Raji (cell line): ENCODE measurements around the gene ZNF273.

Experiments used
- POLR2A ChIP-seq: IDR thresholded peaks from 2 replicates; pipeline ENCODE4 v1.6.1; 2011; ENCODE audit warnings: low read depth, low read length, control low read depth; ENCODE audit not compliant: insufficient read depth

Gene ZNF273

DNA sequence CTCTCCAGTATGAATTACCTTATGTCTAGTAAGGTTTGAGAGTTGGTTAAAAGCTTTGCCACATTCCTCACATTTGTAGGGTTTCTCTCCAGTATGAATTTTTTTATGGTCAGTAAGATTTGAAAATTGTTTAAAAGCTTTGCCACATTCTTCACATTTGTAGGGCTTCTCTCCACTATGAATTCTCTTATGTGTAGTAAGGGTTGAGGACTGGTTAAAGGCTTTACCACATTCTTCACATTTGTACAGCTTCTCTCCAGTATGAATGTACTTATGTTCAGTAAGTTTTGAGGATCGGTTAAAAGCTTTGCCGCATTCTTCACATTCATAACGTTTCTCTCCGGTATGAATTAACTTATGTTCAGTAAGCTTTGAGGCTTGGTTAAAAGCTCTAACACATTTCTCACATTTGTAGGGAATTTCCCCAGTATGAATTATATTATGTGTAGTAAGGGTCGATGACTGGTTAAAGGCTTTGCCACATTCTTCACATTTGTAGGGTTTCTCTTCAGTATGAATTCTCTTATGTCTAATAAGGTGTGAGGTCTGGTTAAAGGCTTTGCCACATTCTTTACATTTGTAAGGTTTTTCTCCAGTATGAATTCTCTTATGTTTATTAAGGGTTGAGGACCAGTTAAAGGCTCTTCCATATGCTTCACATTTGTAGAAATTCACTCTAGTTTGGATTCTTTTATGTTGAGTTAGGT lies 75.6 kb downstream of the ZNF273 start:
- TF ChIP-seq POLR2A: no peak
